A673 (cell line): ENCODE measurements around the gene KCND1. TPM values are rescaled to one million over a fixed set of nuclear protein-coding genes. Genes with fewer than 3 reads are reported as not detected.

Experiments used
- BruUV-seq: library from RNA; stranded (reverse); fragments of 400-500 nt; replicated peaks from 2 replicates; lab custom pipeline; 2021; lab: Mats Ljungman, UMichigan
- CTCF ChIA-PET: fragments of 300-600 bp; sonication (Branson Sonifier 250); formaldehyde crosslinking; loops from one replicate; lab custom pipeline; 2022; ENCODE audit warnings: antibody characterized with exemption; lab: Charles Lee
- POLR2A ChIA-PET: fragments of 300-600 bp; sonication (Branson Sonifier 250); formaldehyde crosslinking; loops from one replicate; lab custom pipeline; 2022; ENCODE audit warnings: antibody characterized with exemption; ENCODE audit not compliant: low non-redundant PET; lab: Charles Lee
- DNase-seq: peaks from one replicate; pipeline ENCODE4 v3.0.0-alpha.2; 2015; ENCODE audit warnings: low spot score
- H3K27ac ChIP-seq: fragments of 200-600 bp; sonication (generic); 2 replicates; pipeline ENCODE4 v1.5.1; 2016; ENCODE audit warnings: mixed run types, low read depth, mild to moderate bottlenecking, mixed read lengths, antibody characterized with exemption, low read length; ENCODE audit not compliant: poor library complexity, severe bottlenecking
- H3K27me3 ChIP-seq: fragments of 200-600 bp; sonication (generic); replicated peaks from 2 replicates; pipeline ENCODE4 v1.6.1; 2017; ENCODE audit warnings: mixed run types, low read depth, mild to moderate bottlenecking, mixed read lengths, antibody characterized with exemption, low read length; ENCODE audit not compliant: insufficient read depth, poor library complexity
- H3K36me3 ChIP-seq: fragments of 200-600 bp; sonication (generic); 2 replicates; pipeline ENCODE4 v1.6.1; 2016; ENCODE audit warnings: mixed run types, mild to moderate bottlenecking, mixed read lengths, antibody characterized with exemption, low read length; ENCODE audit not compliant: insufficient read depth, poor library complexity, severe bottlenecking
- H3K4me1 ChIP-seq: fragments of 200-600 bp; sonication (generic); 2 replicates; pipeline ENCODE4 v1.6.1; 2017; ENCODE audit warnings: mixed run types, mild to moderate bottlenecking, mixed read lengths, antibody characterized with exemption, low read length; ENCODE audit not compliant: insufficient read depth, poor library complexity, severe bottlenecking
- H3K4me3 ChIP-seq: fragments of 200-600 bp; sonication (generic); 2 replicates; pipeline ENCODE4 v1.5.1; 2016; ENCODE audit warnings: low read depth, mixed run types, mild to moderate bottlenecking, mixed read lengths, low read length; ENCODE audit not compliant: poor library complexity, severe bottlenecking
- H3K9me3 ChIP-seq: fragments of 200-600 bp; sonication (generic); 2 replicates; pipeline ENCODE4 v1.6.1; 2016; ENCODE audit warnings: mixed run types, low read depth, mild to moderate bottlenecking, mixed read lengths, antibody characterized with exemption, low read length; ENCODE audit not compliant: poor library complexity, severe bottlenecking
- CTCF ChIP-seq: fragments of 300-800, 200-600 bp; sonication (generic); conservative IDR thresholded peaks from 2 replicates; pipeline ENCODE4 v1.5.1; 2017; ENCODE audit warnings: low read depth, mild to moderate bottlenecking, antibody characterized with exemption, low read length, moderate library complexity, mixed read lengths
- EZH2 ChIP-seq: fragments of 200-600 bp; sonication (generic); IDR thresholded peaks from 2 replicates; pipeline ENCODE4 v1.6.1; 2017; ENCODE audit warnings: borderline replicate concordance, low read depth, mild to moderate bottlenecking, mixed read lengths, antibody characterized with exemption, low read length; ENCODE audit not compliant: poor library complexity, severe bottlenecking
- intact Hi-C: fragments of 100-400 bp; cut with micrococcal nuclease; formaldehyde crosslinking; loops from one replicate; pipeline ENCODE4 v1.10.0; 2022; ENCODE audit not compliant: unreplicated experiment
- total RNA-seq: library from RNA; stranded (reverse); gene quantifications from 2 replicates; pipeline ENCODE4 v1.2.3, GENCODE V29; 2021

KCND1 gene
- total RNA-seq, 1 experiment from 2014 or later = 4.3 TPM

DNA sequence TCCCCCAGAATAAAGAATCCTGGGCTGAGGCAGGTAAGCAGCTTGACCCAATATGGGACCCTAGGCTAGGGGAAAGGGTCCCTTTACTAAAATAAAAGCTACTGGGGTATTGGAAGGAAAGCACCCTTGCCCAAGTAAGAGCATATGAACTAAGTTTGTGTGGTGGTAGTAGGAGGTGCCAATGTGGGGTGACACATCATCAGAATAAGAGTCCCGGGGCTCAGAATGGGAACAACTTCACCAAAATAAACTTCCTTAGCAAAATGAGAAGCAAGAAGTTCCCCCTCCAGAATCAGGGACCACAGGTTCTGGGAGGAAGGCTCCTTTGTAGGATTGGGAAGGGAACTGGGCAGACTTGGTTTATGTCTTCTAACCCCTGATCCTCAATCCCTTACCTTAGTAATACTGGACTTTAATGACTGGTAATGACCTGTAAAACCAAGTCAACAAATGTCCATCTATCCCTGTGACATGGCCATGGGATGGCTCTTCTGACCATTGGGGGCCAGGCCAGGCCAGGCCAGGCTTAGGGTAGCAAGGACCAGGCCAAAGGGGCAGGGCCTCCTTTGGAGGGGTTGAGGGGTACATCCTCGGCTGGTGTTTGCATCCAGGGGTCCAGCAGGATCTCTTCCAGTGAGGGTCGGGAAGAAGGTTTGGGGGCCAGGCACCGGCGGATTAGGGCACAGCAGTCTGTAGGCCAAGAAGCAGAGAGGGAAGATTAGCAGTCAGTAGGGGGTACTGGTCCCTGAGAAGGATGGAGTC is 57.9 kb downstream of the KCND1 start:
- Histone ChIP-seq H3K4me1 (peaks cover 4% of the 10 kb centered on the region), H3K9me3 (no peaks in the 10 kb centered on the region), H3K27me3 (no peaks in the 10 kb centered on the region), H3K36me3 (peaks cover 8% of the 10 kb centered on the region), H3K27ac (no peak overlapping the region), H3K4me3 (no peak overlapping the region)
- ChIA-PET POLR2A (no interaction called here), CTCF (no interaction called here)
- DNase-seq = no peak
- no peak for TF ChIP-seq EZH2
- TF ChIP-seq CTCF = no peak
- intact Hi-C loops = no loop called here
- no TSS peak for BruUV-seq

DNA sequence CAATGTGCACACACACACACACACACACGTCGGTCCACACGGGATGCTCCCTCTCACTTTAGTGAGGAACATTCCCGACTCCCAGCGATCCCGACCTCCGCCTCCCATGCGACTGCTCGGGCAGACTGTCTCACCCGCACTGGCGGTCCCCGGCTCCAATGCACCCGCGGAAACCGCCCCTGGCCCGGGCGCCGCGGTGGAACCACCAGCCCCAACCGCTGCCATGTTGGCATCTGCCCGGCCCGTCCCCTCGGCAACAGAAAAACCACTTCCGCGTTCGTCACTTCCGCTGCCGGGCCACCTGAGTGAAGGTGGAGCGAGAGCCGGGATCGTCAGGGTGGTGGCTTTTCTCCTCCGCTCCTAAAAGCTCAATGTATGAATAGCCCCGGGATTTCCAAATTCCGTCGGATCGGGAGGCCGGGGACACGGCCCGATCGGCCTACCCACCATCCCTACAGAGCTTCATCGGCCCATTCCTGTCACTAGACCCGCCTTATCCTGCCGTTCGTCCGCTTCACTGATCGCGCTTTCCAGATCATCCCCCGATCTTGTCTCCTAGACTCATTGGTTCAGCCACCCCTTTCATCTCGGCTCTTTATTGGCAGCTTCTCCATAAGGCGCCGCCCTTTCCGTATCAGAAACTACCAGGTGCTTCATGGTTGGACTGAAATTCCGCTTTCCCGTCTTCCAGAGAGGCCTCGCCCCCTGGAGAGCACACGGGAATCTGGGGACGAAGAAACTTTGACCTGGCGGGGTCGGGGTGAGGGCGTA is 60.0 kb downstream of the KCND1 start, which contains the start of gene SLC35A2:
SLC35A2 (minus strand) TSS at position 235 of the 771 bp plus-strand sequence; CDS start at position 225, 10 bp downstream.
- DNase-seq = peak; percentile 83
- Histone ChIP-seq H3K27ac (peak within 1 kb of the TSS; percentile 73), H3K4me1 (no peaks in the 10 kb centered on the region), H3K9me3 (no peaks in the 10 kb centered on the region), H3K4me3 (peak within 1 kb of the TSS; percentile 82), H3K27me3 (no peaks in the 10 kb centered on the region), H3K36me3 (peaks cover 8% of the 10 kb centered on the region)
- intact Hi-C loops = no loop called here
- no TSS peak for BruUV-seq
- POLR2A ChIA-PET = no interaction called here
- TF ChIP-seq EZH2 (no peak), CTCF (no peak)
- CTCF ChIA-PET = interaction anchor here (0.5 kb wide), 1 partner anchor 314 kb away, joined by 4 read pairs; no protein-coding TSS in a partner anchor

Other genes with a start within 250 kb of the KCND1 start
- not detected in 2 replicates for gene GLOD5, start 210.1 kb downstream of the KCND1 start, total RNA-seq
- not detected in 2 replicates for gene GATA1, start 185.3 kb downstream of the KCND1 start, total RNA-seq
- 49.4 and 82.5 TPM in 2 replicates for gene HDAC6, start 169.8 kb downstream of the KCND1 start, total RNA-seq
- gene ERAS, start 145.3 kb downstream of the KCND1 start, total RNA-seq = not detected in 2 replicates
- gene PCSK1N, start 136.2 kb downstream of the KCND1 start, total RNA-seq = 16.9 and 17.6 TPM in 2 replicates
- gene TIMM17B, start 74.1 kb downstream of the KCND1 start, total RNA-seq = 60.8 and 72.4 TPM in 2 replicates
- 113 and 133 TPM in 2 replicates for gene PQBP1, start 73.9 kb downstream of the KCND1 start, total RNA-seq
- 21.7 and 30.4 TPM in 2 replicates for gene SLC35A2, start 60.2 kb downstream of the KCND1 start, total RNA-seq
- 14.9 and 19.9 TPM in 2 replicates for gene PIM2, start 52.8 kb downstream of the KCND1 start, total RNA-seq
- gene OTUD5, start 14.2 kb downstream of the KCND1 start, total RNA-seq = 58.0 and 67.5 TPM in 2 replicates
- gene GRIPAP1, start 30.4 kb upstream of the KCND1 start, total RNA-seq = 64.0 and 65.6 TPM in 2 replicates
- gene TFE3, start 71.5 kb upstream of the KCND1 start, total RNA-seq = 49.5 and 56.8 TPM in 2 replicates
- 11.9 and 13.0 TPM in 2 replicates for gene CCDC120, start 87.2 kb upstream of the KCND1 start, total RNA-seq
- gene PRAF2, start 102.2 kb upstream of the KCND1 start, total RNA-seq = 21.3 and 24.3 TPM in 2 replicates
- gene WDR45, start 108.0 kb upstream of the KCND1 start, total RNA-seq = 31.8 and 40.5 TPM in 2 replicates
- 24.9 and 29.1 TPM in 2 replicates for gene GPKOW, start 151.9 kb upstream of the KCND1 start, total RNA-seq
- 1.1 and 1.5 TPM in 2 replicates for gene MAGIX, start 190.9 kb upstream of the KCND1 start, total RNA-seq
- 70.0 and 87.5 TPM in 2 replicates for gene PLP2, start 200.1 kb upstream of the KCND1 start, total RNA-seq
- gene PRICKLE3, start 214.5 kb upstream of the KCND1 start, total RNA-seq = 4.8 and 6.7 TPM in 2 replicates
- gene SYP, start 228.3 kb upstream of the KCND1 start, total RNA-seq = 14.6 and 16.3 TPM in 2 replicates